Retinal pigment epithelial cell (primary cell): ENCODE data around the gene E4F1.

Source experiments
- DNase-seq: peaks from one replicate; pipeline ENCODE4 v3.0.0-alpha.2; 2010; ENCODE audit warnings: low read depth
- H3K4me3 ChIP-seq: 2 replicates; pipeline ENCODE4 v1.5.1; 2011; ENCODE audit warnings: mild to moderate bottlenecking, low read length, control low read depth, moderate library complexity
- TF ChIP-seq, protein P1 (sequence below): conservative IDR thresholded peaks from 2 replicates; pipeline ENCODE4 v1.5.1; 2011; ENCODE audit warnings: low read depth, low read length, control low read depth, inconsistent platforms

E4F1 gene

DNA sequence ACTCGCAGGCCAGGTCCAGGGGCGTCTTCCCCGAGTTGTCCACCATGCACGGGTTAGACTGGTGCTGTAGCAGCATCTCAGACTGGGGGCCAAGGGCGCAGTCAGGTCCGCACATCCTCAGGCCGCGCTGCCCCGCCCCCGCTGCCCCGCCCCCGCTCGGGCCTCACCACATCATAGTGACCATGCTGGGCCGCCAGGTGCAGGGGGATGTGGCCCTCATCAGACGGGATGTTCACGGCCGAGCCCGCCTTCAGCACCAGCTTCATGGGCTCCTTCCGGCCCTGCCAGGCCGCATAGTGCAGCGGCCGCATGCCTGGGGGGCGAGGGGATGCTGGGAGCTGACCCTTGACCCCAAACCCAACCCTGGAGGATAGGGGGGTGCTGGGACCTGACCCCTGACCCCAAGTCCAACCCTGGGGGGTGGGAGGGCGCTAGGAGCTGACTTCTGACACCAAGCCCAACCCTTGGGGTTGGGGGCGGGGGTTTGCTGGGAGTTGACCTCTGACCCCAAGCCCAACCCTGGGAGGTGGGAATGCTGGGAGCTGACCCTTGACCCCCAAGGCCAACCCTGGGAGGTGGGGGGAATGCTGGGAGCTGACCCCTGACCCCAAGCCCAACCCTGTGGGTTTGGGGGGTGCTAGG is 34.0 kb upstream of the E4F1 start:
- TF ChIP-seq, protein P1, sequence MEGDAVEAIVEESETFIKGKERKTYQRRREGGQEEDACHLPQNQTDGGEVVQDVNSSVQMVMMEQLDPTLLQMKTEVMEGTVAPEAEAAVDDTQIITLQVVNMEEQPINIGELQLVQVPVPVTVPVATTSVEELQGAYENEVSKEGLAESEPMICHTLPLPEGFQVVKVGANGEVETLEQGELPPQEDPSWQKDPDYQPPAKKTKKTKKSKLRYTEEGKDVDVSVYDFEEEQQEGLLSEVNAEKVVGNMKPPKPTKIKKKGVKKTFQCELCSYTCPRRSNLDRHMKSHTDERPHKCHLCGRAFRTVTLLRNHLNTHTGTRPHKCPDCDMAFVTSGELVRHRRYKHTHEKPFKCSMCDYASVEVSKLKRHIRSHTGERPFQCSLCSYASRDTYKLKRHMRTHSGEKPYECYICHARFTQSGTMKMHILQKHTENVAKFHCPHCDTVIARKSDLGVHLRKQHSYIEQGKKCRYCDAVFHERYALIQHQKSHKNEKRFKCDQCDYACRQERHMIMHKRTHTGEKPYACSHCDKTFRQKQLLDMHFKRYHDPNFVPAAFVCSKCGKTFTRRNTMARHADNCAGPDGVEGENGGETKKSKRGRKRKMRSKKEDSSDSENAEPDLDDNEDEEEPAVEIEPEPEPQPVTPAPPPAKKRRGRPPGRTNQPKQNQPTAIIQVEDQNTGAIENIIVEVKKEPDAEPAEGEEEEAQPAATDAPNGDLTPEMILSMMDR: no peak
- DNase-seq: no peak
- no peak overlapping the region for H3K4me3 ChIP-seq

DNA sequence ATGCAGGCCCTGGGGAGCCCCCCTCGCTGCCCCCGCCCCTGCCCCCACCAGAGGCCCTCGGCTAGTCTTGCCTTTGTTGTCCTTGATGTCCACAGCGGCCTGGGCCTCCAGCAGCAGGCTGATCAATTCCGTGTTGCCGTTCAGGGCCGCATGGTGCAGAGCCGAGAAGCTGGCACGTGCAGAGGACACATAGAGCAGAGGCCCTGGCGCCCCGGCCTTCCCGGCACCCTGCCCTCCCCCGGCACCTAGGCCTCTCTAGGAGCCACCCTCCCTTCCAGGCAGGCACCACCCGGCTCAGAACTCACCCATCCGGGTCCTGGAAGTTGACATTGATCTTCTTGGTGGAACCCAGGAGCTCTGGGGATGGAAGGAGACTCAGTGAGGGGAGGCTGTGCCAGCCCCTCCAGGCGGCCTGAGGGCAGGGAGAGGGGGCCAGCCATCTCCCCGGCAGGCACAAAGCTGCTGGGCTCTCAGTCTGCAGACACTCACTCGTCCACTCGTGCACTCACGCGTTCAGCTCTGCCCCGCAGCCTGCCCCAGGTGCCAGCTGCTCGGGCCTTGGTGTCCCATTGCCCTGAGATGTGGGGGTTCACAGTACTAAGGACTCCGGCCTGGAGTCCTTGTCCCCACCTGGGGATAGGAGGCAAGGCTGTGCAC is 33.3 kb upstream of the E4F1 start:
- no peak overlapping the region for H3K4me3 ChIP-seq
- no peak for DNase-seq
- TF ChIP-seq, protein P1: no peak

DNA sequence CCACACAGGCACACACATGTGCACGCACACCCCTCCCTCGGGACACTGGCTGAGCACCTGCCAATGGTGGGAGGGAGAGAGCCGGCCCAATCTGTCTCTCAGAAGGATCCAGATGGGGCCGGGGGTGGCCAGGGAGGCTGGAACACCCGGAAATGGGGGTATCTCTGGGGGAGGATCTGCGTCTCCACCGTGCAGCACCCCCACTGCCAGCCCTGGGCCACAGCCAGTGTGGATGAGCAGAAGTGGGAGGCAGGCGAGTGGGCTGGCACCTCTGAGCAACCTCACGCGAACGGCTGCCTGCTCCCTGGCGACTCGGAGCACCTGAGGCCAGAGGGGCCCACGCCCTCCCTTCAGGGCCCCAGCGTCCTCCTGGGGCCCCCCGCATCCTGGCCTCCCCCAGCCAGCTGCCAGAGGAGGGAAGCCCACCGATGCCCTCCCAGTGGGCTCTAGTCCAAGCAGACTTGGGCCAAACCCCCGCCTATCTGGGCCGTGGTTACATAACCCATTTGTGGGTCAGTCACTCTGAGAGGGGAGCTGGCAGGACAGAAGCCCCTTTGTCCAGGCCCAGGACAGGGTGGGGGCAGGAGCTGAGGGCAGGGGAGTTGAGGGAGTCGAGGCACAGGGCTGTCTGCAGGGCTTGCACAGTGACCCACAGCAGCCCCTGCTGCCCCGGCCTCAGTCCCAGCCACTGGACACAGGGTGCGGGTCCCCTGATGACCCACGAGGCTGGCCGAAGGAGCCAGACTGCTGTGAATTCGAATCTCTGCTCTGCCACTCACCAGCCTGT is 32.5 kb upstream of the E4F1 start:
- H3K4me3 ChIP-seq: no peak overlapping the region
- TF ChIP-seq, protein P1: no peak
- DNase-seq: no peak

DNA sequence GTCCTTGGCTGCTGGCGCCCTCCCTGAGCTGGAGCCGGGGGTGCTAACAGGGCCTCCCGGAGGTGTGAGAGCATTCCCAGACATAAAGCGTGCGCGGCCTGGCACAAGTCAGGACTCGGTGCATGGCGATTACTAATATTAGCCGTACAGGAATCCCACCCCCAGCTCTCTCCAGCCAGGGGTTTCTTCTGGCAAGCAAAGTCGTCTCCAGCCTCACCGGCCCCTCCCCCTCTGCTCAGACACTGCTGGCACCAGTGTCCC is 32.0 kb upstream of the E4F1 start:
- TF ChIP-seq, protein P1: no peak
- H3K4me3 ChIP-seq: no peak overlapping the region
- DNase-seq: no peak

DNA sequence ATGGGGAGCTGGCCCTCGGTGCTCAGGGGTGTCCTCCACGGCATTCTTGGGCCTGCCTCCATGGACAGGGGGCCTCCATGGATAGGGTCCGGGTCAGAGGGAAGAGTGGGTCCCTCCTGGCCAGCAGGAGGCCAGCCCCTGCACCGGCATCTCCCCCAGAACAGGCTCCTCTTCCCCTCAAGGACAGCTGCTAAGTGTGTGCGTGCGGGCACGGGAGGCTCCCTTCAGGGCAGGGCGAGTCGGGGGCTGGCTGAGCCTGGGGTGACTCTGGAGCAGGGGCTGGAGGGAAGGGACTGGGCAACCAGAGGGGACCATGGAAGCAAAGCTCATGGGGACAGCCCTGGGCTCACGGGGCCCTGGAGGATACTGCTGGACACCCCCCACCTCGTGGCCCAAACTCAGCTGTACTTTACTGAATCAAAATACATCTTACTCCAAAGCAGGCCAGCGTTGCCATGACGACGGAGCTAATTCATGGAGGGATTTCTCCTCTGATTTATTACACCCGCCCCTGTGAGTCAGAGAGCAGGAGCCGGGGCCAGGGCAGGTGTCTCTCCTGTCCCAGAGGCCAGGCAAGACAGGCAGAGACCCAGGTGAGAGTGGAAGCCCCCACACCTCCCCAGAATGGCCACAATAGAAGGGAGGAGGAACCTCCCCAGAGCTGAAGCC is 29.1 kb upstream of the E4F1 start:
- DNase-seq: peak; percentile 28
- TF ChIP-seq, protein P1: no peak
- H3K4me3 ChIP-seq: no peak overlapping the region

- TF ChIP-seq, protein P1: peak; percentile 63
- DNase-seq: no peak
- no peak overlapping the region for H3K4me3 ChIP-seq
These were observed 28.5 kb upstream of the E4F1 start for GRCh38 chr16:2194852-2195321.
